Smooth muscle cell (in vitro differentiated cells): ENCODE results near the gene FARS2. TPM values are rescaled to one million over a fixed set of nuclear protein-coding genes. Genes with fewer than 3 reads are reported as not detected.

Experiments used
- DNase-seq: peaks from one replicate; lab custom pipeline; 2025; ENCODE audit not compliant: unreplicated experiment; lab: John Stamatoyannopoulos, UW
- H2AFZ ChIP-seq: fragments of 200-600 bp; sonication (generic); 2 replicates; pipeline ENCODE4 v1.6.0; 2016; ENCODE audit warnings: antibody characterized with exemption, low read depth, mild to moderate bottlenecking
- H3F3A ChIP-seq: fragments of 200-600 bp; sonication (generic); 2 replicates; pipeline ENCODE4 v1.6.0; 2017; ENCODE audit warnings: antibody characterized with exemption, low read depth
- H3K27ac ChIP-seq: fragments of 200-600 bp; sonication (generic); 2 replicates; pipeline ENCODE4 v1.5.1; 2016; ENCODE audit warnings: low read depth, mild to moderate bottlenecking
- H3K27me3 ChIP-seq: fragments of 200-600 bp; sonication (generic); 2 replicates; pipeline ENCODE4 v1.6.1; 2016; ENCODE audit warnings: low read depth, mild to moderate bottlenecking
- H3K36me3 ChIP-seq: fragments of 200-600 bp; sonication (generic); 2 replicates; pipeline ENCODE4 v1.5.1; 2016; ENCODE audit warnings: low read depth
- H3K4me1 ChIP-seq: fragments of 200-600 bp; sonication (generic); 2 replicates; pipeline ENCODE4 v1.5.1; 2016; ENCODE audit warnings: low read depth
- H3K4me2 ChIP-seq: fragments of 200-600 bp; sonication (generic); 2 replicates; pipeline ENCODE4 v1.6.0; 2016; ENCODE audit warnings: mild to moderate bottlenecking
- H3K4me3 ChIP-seq: fragments of 200-600 bp; sonication (generic); 2 replicates; pipeline ENCODE4 v1.5.1; 2016; ENCODE audit warnings: mild to moderate bottlenecking
- H3K79me2 ChIP-seq: fragments of 200-600 bp; sonication (generic); 2 replicates; pipeline ENCODE4 v1.6.0; 2016; ENCODE audit warnings: low read depth, mild to moderate bottlenecking
- H3K9ac ChIP-seq: fragments of 200-600 bp; sonication (generic); 2 replicates; pipeline ENCODE4 v1.6.0; 2016; ENCODE audit warnings: low read depth
- H3K9me3 ChIP-seq: fragments of 200-600 bp; sonication (generic); replicated peaks from 2 replicates; pipeline ENCODE4 v1.5.1; 2016; ENCODE audit warnings: low read depth
- H4K20me1 ChIP-seq: fragments of 200-600 bp; sonication (generic); 2 replicates; pipeline ENCODE4 v1.6.0; 2016; ENCODE audit warnings: low read depth
- CTCF ChIP-seq: fragments of 200-600 bp; sonication (generic); IDR thresholded peaks from 2 replicates; pipeline ENCODE4 v1.5.1; 2017; ENCODE audit warnings: borderline replicate concordance, mild to moderate bottlenecking, antibody characterized with exemption; ENCODE audit not compliant: insufficient read depth, poor library complexity, severe bottlenecking
- WGBS: methylation state at CpG from one replicate; pipeline ENCODE4 v1.1.7; 2016; ENCODE audit warnings: low lambda C conversion rate; 5-methylcytosine and 5-hydroxymethylcytosine counted together
- polyA plus RNA-seq: library from polyadenylated mRNA; unstranded; fragments of >200 nt; fragmentation: Nextera tagmentation; extraction: Ambion mirVana; gene quantifications from 2 replicates; pipeline ENCODE4 v1.2.1, GENCODE V29; 2016
- total RNA-seq: library from RNA; depleted of rRNA; stranded (reverse); fragments of >200 nt; gene quantifications from 2 replicates; pipeline ENCODE4 v1.2.3, GENCODE V29; 2014

Gene FARS2
- total and polyA plus RNA-seq, 2 experiments from 2014 or later = 9.6 to 13.2 TPM

GRCh38 chr6:5710936-5711335, 449.6 kb downstream of the FARS2 start:
- Histone ChIP-seq H3K9me3 (no peaks in the 10 kb centered on the region), H3K4me2 (no peak overlapping the region), H3K27me3 (no peaks in the 10 kb centered on the region), H3F3A (no peaks in the 10 kb centered on the region), H3K9ac (no peak overlapping the region), H3K4me1 (no peaks in the 10 kb centered on the region), H3K79me2 (no peaks in the 10 kb centered on the region), H3K27ac (no peak overlapping the region), H4K20me1 (no peaks in the 10 kb centered on the region), H3K4me3 (no peak overlapping the region), H3K36me3 (no peaks in the 10 kb centered on the region), H2AFZ (no peak overlapping the region)
- no peak for TF ChIP-seq CTCF
- WGBS = 94% methylated on average over 4 of the region's 4 CpGs
- no peak for DNase-seq

GRCh38 chr6:5712349-5713215, 451.3 kb downstream of the FARS2 start:
- Histone ChIP-seq H3K9me3 (no peaks in the 10 kb centered on the region), H3K27ac (no peak overlapping the region), H3K4me1 (no peaks in the 10 kb centered on the region), H3K27me3 (no peaks in the 10 kb centered on the region), H3K4me2 (no peak overlapping the region), H2AFZ (no peak overlapping the region), H3F3A (no peaks in the 10 kb centered on the region), H3K9ac (no peak overlapping the region), H3K4me3 (no peak overlapping the region), H3K79me2 (no peaks in the 10 kb centered on the region), H4K20me1 (no peaks in the 10 kb centered on the region), H3K36me3 (no peaks in the 10 kb centered on the region)
- 82% methylated on average over 10 of the region's 10 CpGs for WGBS
- no peak for DNase-seq
- TF ChIP-seq CTCF = no peak

- H3K9ac ChIP-seq = no peak overlapping the region
- H3F3A ChIP-seq = no peaks in the 10 kb centered on the region
- no peak for TF ChIP-seq CTCF
- DNase-seq = no peak
- no peak overlapping the region for H3K4me2 ChIP-seq
- no peaks in the 10 kb centered on the region for H3K79me2 ChIP-seq
- no peak overlapping the region for H3K27ac ChIP-seq
- no peak overlapping the region for H2AFZ ChIP-seq
- no peaks in the 10 kb centered on the region for H3K36me3 ChIP-seq
- 55% methylated on average over 7 of the region's 7 CpGs for WGBS
- H3K9me3 ChIP-seq = no peaks in the 10 kb centered on the region
- H4K20me1 ChIP-seq = no peaks in the 10 kb centered on the region
- H3K4me3 ChIP-seq = no peak overlapping the region
- H3K4me1 ChIP-seq = no peaks in the 10 kb centered on the region
- no peaks in the 10 kb centered on the region for H3K27me3 ChIP-seq
Observed at GRCh38 chr6:5713519-5713918, 452.2 kb downstream of the FARS2 start.
